GM23338 (cell line): ENCODE data around the gene ING5. TPM values are rescaled to one million over a fixed set of nuclear protein-coding genes. Genes with fewer than 3 reads are reported as not detected.

ENCODE experiments used
- ATAC-seq: fragments of 200-7000 bp; cut with Tn5 transposase; 3 replicates; pipeline ENCODE4 v1.9.1; 2020
- DNase-seq: peaks from one replicate; pipeline ENCODE4 v3.0.0-alpha.2; 2015; ENCODE audit warnings: low spot score
- H2AFZ ChIP-seq: fragments of 200-600 bp; sonication (generic); 2 replicates; pipeline ENCODE4 v1.8.0; 2016; ENCODE audit warnings: antibody characterized with exemption, mild to moderate bottlenecking, moderate library complexity
- H3F3A ChIP-seq: fragments of 200-600 bp; sonication (generic); replicated peaks from 2 replicates; pipeline ENCODE4 v1.8.0; 2017; ENCODE audit warnings: antibody characterized with exemption, mixed run types, low read depth
- H3K27ac ChIP-seq: fragments of 200-600 bp; sonication (generic); 2 replicates; pipeline ENCODE4 v1.6.1; 2016; ENCODE audit warnings: low read depth
- H3K27me3 ChIP-seq: fragments of 200-600 bp; sonication (generic); 2 replicates; pipeline ENCODE4 v1.8.0; 2016; ENCODE audit warnings: mild to moderate bottlenecking, mixed run types, moderate library complexity; ENCODE audit not compliant: insufficient read depth
- H3K36me3 ChIP-seq: fragments of 200-600 bp; sonication (generic); 2 replicates; pipeline ENCODE4 v1.8.0; 2016; ENCODE audit warnings: mild to moderate bottlenecking; ENCODE audit not compliant: insufficient read depth
- H3K4me1 ChIP-seq: fragments of 200-600 bp; sonication (generic); 2 replicates; pipeline ENCODE4 v1.8.0; 2016; ENCODE audit warnings: mild to moderate bottlenecking, moderate library complexity; ENCODE audit not compliant: insufficient read depth
- H3K4me2 ChIP-seq: fragments of 200-600 bp; sonication (generic); 2 replicates; pipeline ENCODE4 v1.7.1; 2017; ENCODE audit warnings: mixed run types
- H3K4me3 ChIP-seq: fragments of 200-600 bp; sonication (generic); 2 replicates; pipeline ENCODE4 v1.6.1; 2016; ENCODE audit warnings: mixed run types
- H3K79me2 ChIP-seq: fragments of 200-600 bp; sonication (generic); replicated peaks from 2 replicates; pipeline ENCODE4 v1.8.0; 2017; ENCODE audit warnings: mild to moderate bottlenecking; ENCODE audit not compliant: insufficient read depth
- H3K9me2 ChIP-seq: fragments of 200-600 bp; sonication (generic); 2 replicates; pipeline ENCODE4 v1.8.0; 2017; ENCODE audit not compliant: insufficient read depth
- H4K20me1 ChIP-seq: fragments of 200-600 bp; sonication (generic); replicated peaks from 2 replicates; pipeline ENCODE4 v1.8.0; 2017; ENCODE audit warnings: mild to moderate bottlenecking; ENCODE audit not compliant: insufficient read depth
- H3K27ac Mint-ChIP-seq: 2 replicates; pipeline ENCODE4 v1.8.0; 2020; ENCODE audit warnings: inconsistent platforms, mild to moderate bottlenecking, moderate library complexity, mixed read lengths
- H3K27me3 Mint-ChIP-seq: 3 replicates; pipeline ENCODE4 v1.8.0; 2022; ENCODE audit warnings: low read depth, mild to moderate bottlenecking, moderate library complexity, mixed read lengths, inconsistent platforms; ENCODE audit not compliant: insufficient read depth, poor library complexity
- H3K36me3 Mint-ChIP-seq: 3 replicates; pipeline ENCODE4 v1.8.0; 2021; ENCODE audit warnings: low read depth, mild to moderate bottlenecking, inconsistent platforms, moderate library complexity, mixed read lengths
- H3K4me1 Mint-ChIP-seq: 3 replicates; pipeline ENCODE4 v1.8.0; 2020; ENCODE audit warnings: mild to moderate bottlenecking, inconsistent platforms, mixed read lengths
- H3K4me3 Mint-ChIP-seq: 3 replicates; pipeline ENCODE4 v1.8.0; 2021; ENCODE audit warnings: moderate library complexity, mild to moderate bottlenecking, inconsistent platforms, mixed read lengths
- H3K9me3 Mint-ChIP-seq: 3 replicates; pipeline ENCODE4 v1.8.0; 2020; ENCODE audit warnings: moderate library complexity, mild to moderate bottlenecking, inconsistent platforms, mixed read lengths
- CREB1 ChIP-seq: fragments of 250-450 bp; sonication (Bioruptor Pico); IDR thresholded peaks from 2 replicates; pipeline ENCODE4 v1.5.0; 2020; ENCODE audit warnings: low read depth, mild to moderate bottlenecking, moderate library complexity
- CTCF ChIP-seq, 2 experiments: fragments of 200-600 bp in 1 of 2; sonication (generic) in 1 of 2; conservative IDR thresholded peaks; 2 replicates each; pipeline versions ENCODE4 v1.5.1 to v1.6.1; 2016 to 2017; ENCODE audit warnings: antibody characterized with exemption in 2 of 2, low read depth in 2 of 2, mild to moderate bottlenecking in 2 of 2, moderate library complexity in 1 of 2
- EZH2phosphoT487 ChIP-seq: fragments of 200-600 bp; sonication (generic); IDR thresholded peaks from one replicate; pipeline ENCODE4 v1.8.1; 2018; ENCODE audit warnings: antibody characterized with exemption; ENCODE audit not compliant: unreplicated experiment
- NANOG ChIP-seq: IDR thresholded peaks from 2 replicates; pipeline ENCODE4 v1.6.1; 2016; ENCODE audit warnings: antibody characterized with exemption, borderline replicate concordance
- POLR2AphosphoS5 ChIP-seq: IDR thresholded peaks from 2 replicates; pipeline ENCODE4 v1.6.1; 2016; ENCODE audit warnings: antibody characterized with exemption, low read depth
- ZNF114 ChIP-seq: fragments of 250-450 bp; sonication (Bioruptor Pico); IDR thresholded peaks from 2 replicates; pipeline ENCODE4 v1.5.0; 2020; ENCODE audit warnings: mild to moderate bottlenecking, moderate library complexity
- ZNF331 ChIP-seq: fragments of 250-450 bp; sonication (Bioruptor Pico); IDR thresholded peaks from 2 replicates; pipeline ENCODE4 v1.5.0; 2020; ENCODE audit warnings: low read depth, mild to moderate bottlenecking, moderate library complexity
- polyA plus RNA-seq: library from polyadenylated mRNA; unstranded; fragments of >200 nt; fragmentation: Nextera tagmentation; extraction: Ambion mirVana; gene quantifications from 2 replicates; pipeline ENCODE4 v1.2.1, GENCODE V29; 2016
- total RNA-seq: library from RNA; depleted of rRNA; stranded (reverse); fragments of >200 nt; shearing (Covaris generic); gene quantifications from 2 replicates; pipeline ENCODE4 v1.2.3, GENCODE V29; 2014
- TF ChIP-seq, protein P1 (sequence below): IDR thresholded peaks from one replicate; pipeline ENCODE4 v1.6.1; 2018; ENCODE audit warnings: antibody characterized with exemption; ENCODE audit not compliant: unreplicated experiment

ING5 gene
- total and polyA plus RNA-seq, 2 experiments from 2014 or later: 25.7 to 42.5 TPM

- TF ChIP-seq, protein P1, sequence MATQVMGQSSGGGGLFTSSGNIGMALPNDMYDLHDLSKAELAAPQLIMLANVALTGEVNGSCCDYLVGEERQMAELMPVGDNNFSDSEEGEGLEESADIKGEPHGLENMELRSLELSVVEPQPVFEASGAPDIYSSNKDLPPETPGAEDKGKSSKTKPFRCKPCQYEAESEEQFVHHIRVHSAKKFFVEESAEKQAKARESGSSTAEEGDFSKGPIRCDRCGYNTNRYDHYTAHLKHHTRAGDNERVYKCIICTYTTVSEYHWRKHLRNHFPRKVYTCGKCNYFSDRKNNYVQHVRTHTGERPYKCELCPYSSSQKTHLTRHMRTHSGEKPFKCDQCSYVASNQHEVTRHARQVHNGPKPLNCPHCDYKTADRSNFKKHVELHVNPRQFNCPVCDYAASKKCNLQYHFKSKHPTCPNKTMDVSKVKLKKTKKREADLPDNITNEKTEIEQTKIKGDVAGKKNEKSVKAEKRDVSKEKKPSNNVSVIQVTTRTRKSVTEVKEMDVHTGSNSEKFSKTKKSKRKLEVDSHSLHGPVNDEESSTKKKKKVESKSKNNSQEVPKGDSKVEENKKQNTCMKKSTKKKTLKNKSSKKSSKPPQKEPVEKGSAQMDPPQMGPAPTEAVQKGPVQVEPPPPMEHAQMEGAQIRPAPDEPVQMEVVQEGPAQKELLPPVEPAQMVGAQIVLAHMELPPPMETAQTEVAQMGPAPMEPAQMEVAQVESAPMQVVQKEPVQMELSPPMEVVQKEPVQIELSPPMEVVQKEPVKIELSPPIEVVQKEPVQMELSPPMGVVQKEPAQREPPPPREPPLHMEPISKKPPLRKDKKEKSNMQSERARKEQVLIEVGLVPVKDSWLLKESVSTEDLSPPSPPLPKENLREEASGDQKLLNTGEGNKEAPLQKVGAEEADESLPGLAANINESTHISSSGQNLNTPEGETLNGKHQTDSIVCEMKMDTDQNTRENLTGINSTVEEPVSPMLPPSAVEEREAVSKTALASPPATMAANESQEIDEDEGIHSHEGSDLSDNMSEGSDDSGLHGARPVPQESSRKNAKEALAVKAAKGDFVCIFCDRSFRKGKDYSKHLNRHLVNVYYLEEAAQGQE: no peak
- TF ChIP-seq CTCF (conservative IDR thresholded peaks at IDR 0.05; ENCODE audit: low read depth in 2 of 2) (no peak), NANOG (no peak), ZNF331 (no peak)
Measured at GRCh38 chr2:241733391-241734207, 31.8 kb downstream of the ING5 start (continued).

DNA sequence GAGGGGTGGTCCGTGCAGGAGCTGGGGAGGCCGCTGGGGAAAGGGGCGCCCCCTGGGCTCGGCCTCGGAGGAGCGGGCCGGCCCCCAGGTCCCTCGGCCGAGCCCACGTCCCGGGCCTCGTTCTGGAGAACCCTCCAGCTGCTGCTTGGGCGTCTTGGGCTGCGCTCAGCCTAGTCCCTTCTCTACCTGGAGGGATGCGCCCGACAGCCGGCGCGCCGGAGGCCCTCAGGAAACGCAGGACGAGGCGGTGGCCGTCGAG is 32.3 kb downstream of the ING5 start:
- no peaks in the 10 kb centered on the region; the same call in 2 of the 3 replicates for H3K9me3 Mint-ChIP-seq
- Histone ChIP-seq H2AFZ (peak overlapping the region; percentile 93), H3K79me2 (no peaks in the 10 kb centered on the region), H3K4me3 (peak overlapping the region; percentile 86), H3K36me3 (no peaks in the 10 kb centered on the region), H3K27me3 (no peaks in the 10 kb centered on the region), H3K9me2 (no peaks in the 10 kb centered on the region; the same call in 1 of the 2 replicates), H4K20me1 (no peaks in the 10 kb centered on the region), H3K4me1 (no peaks in the 10 kb centered on the region; the same call in 1 of the 2 replicates), H3F3A (0 out of 2 replicates have a peak, but pooled peaks cover 10% of the 10 kb centered on the region), H3K4me2 (peak overlapping the region; percentile 83), H3K27ac (no peak overlapping the region)
- no peaks in the 10 kb centered on the region for H3K4me1 Mint-ChIP-seq
- peak overlapping the region; percentile 65; the same call in 1 of the 3 replicates for H3K4me3 Mint-ChIP-seq
- H3K27me3 Mint-ChIP-seq: peaks cover 17% of the 10 kb centered on the region
- DNase-seq (no peak), ATAC-seq (no peak; the same call in 2 of the 3 replicates)
- H3K27ac Mint-ChIP-seq: no peak overlapping the region
- no peaks in the 10 kb centered on the region; the same call in 2 of the 3 replicates for H3K36me3 Mint-ChIP-seq
- TF ChIP-seq NANOG: no peak
- TF ChIP-seq ZNF114: no peak
- TF ChIP-seq POLR2AphosphoS5: peak; percentile 84
- TF ChIP-seq ZNF331: no peak
- TF ChIP-seq EZH2phosphoT487: no peak
- TF ChIP-seq, protein P1: no peak
- no peak for TF ChIP-seq CREB1
- TF ChIP-seq CTCF (conservative IDR thresholded peaks at IDR 0.05; ENCODE audit: low read depth in 2 of 2): peak in 1 of 2 experiments; percentile 24; a peak in 2 of 4 replicates
